HS-27A (cell line): Measurements from ENCODE around the gene CCND2.

Source experiments
- DNase-seq: peaks from one replicate; pipeline ENCODE4 v3.0.0-alpha.2; 2012; ENCODE audit warnings: low read depth, missing footprints

CCND2 gene

GRCh38 chr12:4293299-4293965, 19.9 kb downstream of the CCND2 start:
- DNase-seq: no peak

GRCh38 chr12:4293966-4294505, 20.5 kb downstream of the CCND2 start:
- DNase-seq: no peak

DNA sequence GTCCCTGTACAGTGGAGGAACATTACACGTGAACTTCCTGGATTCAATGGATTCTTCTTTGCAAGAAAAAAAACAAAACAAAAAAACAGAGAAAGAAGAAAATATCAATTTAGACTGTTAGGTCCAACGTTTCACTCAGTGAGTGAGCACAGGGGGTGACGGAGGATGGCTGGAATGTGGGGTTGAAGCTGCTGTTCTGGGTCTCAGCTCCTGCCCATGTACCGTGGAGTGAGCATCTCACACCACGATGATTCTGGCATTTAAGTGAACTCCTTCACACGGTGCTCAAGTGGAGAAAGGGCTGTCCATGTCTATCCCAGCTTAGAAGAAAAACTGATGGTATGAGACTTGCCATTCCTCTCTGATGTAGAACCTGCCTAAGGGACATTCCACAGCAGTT, 23.2 kb downstream of the CCND2 start:
- DNase-seq: no peak

DNA sequence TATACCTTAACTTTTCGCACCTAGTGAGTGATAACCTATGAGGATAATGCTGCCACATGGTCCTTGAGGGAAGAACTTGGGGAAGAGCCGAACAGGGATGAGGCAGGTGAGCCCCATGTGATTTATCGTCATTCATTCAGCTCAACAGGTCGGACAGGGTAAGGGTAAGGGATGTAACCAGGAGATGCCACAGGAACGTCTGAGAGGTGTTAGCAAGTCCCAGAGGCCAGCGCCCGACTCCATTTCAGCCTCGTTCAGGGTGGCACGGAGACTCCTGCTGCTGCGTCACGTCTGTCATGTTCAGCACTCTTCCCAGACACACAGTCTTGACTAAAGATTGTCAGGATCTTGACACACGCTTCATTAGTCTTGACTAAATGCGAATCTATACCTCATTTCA, 24.1 kb downstream of the CCND2 start:
- DNase-seq: no peak

- DNase-seq: no peak
These were observed 27.3 kb downstream of the CCND2 start for GRCh38 chr12:4300883-4301282.

DNA sequence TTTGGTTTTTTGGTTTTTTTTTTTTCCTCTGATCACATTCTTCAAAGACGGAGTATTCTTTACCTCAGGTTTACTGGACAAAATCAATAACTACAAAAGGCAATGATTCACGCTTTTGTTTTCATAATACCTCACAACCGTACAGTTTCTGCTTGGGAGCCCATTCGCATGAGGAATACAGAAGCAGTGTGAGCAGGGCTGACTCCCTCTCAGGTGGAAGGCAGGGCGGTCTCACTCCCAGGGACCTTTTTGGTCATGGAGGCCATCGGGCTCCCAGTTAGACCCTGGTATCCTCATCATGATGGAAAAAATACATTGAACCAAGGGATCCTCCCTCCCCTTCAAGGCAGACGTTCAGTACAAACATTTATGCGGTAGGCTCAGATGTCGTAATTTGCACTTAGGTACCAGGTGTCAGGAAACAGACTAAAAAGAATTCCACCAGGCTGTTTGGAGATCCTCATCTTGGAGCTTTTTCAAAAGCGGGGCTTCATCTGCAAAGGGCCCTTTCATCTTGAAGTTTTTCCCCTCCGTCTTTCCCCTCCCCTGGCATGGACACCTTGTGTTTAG, 28.5 kb downstream of the CCND2 start:
- DNase-seq: no peak

GRCh38 chr12:4302881-4303280, 29.3 kb downstream of the CCND2 start:
- DNase-seq: no peak

- DNase-seq: no peak
These were observed 30.2 kb downstream of the CCND2 start for GRCh38 chr12:4303750-4304149.

- DNase-seq: no peak
These were observed 34.2 kb downstream of the CCND2 start for GRCh38 chr12:4307593-4308333.

DNA sequence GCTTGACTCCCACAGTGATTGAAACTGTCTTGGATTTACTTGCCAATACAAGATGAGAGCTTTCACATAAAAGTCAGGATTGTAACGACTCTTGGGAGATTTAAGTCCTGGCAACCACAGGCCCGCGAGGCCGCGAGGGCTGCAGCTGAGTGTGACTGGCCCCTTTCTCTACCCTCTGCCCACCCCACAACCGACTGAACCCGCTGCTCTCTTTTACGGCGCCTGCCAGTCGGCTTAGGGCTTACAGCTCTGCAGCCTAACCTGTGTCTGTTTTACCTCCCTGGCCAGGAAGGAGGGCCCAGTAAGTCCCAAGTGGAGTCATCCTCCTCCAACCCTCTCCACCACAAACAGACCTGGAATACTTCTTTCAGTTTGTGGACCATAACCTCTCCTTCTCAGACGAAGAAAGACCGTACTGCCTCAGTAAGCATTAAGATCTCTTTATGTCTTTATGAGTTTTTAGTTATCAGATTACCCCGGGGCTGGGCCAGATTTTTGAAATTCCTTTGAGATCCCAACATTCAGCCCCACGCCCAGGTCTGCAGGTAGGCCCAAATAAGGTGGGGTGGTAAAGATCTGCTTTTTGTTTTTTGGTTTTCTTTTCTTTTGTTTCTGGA, 34.9 kb downstream of the CCND2 start:
- DNase-seq: no peak

DNA sequence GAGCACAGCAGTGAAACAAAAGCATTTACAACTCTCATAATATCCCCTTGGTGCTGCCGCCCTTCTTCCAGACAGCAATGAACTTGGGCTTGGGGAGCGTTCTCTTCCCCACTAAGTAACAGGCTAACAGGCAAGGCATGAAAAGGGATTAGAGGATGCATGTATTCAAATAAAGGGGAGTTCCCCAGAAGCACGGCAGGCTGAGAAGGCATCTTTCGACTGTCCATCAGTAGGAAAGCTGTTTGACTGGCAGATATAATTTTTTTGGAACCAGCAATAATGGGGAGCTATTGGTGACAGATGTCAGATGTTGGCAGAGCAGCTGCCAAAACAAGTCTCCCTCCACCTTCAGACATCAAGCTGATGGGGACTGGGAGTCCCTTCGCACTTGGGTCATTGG, 38.2 kb downstream of the CCND2 start:
- DNase-seq: no peak

DNA sequence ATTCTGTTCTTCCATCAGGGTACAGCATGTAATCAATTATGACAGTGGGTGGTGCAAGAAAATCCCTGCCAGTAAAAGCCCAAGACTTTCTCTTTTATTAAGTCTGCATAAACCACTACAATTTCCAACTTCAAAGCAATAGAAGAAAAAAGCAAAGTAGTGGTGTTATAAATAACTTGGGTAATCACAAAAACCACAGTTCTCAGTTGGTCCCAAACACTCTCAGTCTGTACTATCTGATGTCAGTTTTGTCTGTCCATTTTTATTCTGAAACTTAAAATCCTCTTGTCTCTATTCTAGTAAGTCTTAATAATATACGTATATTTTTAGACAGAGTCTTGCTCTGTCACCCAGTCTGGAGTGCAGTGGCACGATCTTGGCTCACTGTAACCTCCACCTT, 38.7 kb downstream of the CCND2 start:
- no peak for DNase-seq

DNA sequence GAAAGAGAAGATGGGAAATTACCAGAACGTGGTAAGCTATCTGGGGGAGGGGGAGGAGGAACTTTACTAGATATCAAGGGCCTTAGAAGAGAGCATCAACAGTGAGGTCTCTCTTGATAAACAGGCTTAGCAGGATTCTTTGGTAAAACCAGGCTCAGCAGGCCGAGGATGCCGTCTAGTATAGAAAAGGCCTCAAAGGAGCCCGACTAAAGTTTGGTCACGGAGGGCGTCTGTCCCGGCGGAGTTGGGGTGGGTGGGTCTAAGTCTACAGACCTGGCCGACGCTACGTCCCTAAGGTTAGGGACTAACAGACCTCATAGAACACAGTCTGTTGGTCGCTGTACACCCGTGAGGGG, 46.9 kb downstream of the CCND2 start:
- no peak for DNase-seq

DNA sequence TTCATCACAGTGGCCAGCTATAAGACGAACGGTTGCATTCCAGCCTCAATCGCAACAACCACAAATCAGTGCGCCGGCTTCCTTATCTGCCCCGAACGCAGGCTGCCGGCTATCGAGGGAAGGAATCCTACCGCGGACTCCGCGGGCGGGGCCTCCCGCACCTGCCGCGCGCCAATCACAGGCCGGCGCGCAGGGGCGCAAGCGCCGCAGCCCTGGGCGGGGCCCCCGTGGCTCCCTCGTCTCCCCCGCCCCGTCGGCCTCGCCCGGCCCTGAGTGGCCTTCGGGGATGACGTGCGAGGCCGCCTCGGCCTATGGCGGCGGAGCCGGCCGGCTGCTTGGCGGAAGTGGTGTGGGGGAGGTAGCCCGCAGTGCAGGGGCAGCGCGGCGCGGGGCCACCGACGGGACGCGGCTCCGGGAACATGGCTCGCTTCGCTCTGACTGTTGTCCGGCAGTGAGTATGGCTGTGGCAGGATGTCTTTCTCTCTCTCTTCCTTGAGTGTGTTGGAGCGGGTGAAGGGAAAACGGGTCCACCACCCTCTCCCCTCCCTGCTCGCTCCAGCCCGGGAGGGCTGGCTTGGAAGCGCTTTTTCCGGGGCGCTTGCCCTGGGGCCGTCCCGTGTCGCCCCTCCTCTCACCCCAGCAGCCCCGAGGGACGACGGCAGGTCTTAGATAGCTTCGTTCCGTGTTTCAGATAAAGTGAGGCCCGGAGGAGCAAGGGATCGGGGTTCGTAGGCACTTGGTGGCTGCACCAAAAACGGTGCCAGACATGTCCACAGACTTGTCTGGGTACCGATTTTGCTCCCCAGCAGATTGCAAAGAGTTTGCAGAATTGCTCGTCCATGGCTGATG, 47.5 kb downstream of the CCND2 start, which contains the start of gene TIGAR:
Gene TIGAR (plus strand): TSS at position 361 of the 849 bp plus-strand sequence. CDS start 59 bp downstream, at position 420.
- DNase-seq: peak; percentile 87

DNA sequence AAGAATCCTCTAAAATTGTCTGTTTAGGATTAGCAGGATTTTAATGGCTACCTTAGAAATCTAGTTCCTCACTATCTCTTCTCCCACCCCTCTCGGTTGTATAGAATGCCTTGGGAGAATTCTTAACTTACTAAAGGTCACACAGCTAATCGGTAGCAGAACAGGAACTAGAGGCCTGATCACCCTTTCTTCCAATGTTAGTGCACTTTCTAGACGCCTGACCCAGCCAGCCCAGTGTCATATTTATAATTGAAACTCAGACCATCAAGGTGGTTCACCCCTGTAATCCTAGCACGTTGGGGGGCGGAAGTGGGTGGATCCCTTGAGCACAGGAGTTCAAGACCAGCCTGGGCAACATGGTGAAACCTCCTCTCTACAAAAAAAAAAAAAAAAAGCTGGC, 49.2 kb downstream of the CCND2 start:
- no peak for DNase-seq
